Inferior parietal cortex (tissue), 1 donor: Measurements from ENCODE around the gene CCDC102B.

Experiments used
- DNase-seq: peaks from one replicate; pipeline ENCODE4 v3.0.0-alpha.2; 2016; ENCODE audit errors: extremely low spot score

CCDC102B gene

GRCh38 chr18:69085951-69086350 is 288.1 kb downstream of the CCDC102B start:
- DNase-seq = no peak

GRCh38 chr18:69088973-69089372 is 291.1 kb downstream of the CCDC102B start:
- DNase-seq = no peak

GRCh38 chr18:69097349-69097748 is 299.5 kb downstream of the CCDC102B start:
- no peak for DNase-seq

GRCh38 chr18:69102959-69103358 is 305.1 kb downstream of the CCDC102B start:
- DNase-seq = no peak
